Lung (tissue), 12 donors: Measurements from ENCODE around the gene INO80D. TPM values are rescaled to one million over a fixed set of nuclear protein-coding genes. Genes with fewer than 3 reads are reported as not detected.
"Not testable (repeated sequence)": the region's sequence is repeated elsewhere in the genome, so short reads cannot be mapped to it uniquely, and the experiment has no call there.

Source experiments
- ATAC-seq: fragments of 200-7000 bp; cut with Tn5 transposase; one replicate; pipeline ENCODE4 v1.9.1; 2020; ENCODE audit warnings: moderate number of reproducible peaks; ENCODE audit not compliant: insufficient read depth, low FRiP score
- DNase-seq, 3 donors: peaks; one replicate each; pipeline ENCODE4 v3.0.0-alpha.2; 2013 to 2017
- H3K27ac ChIP-seq, 2 donors: one replicate each; pipeline ENCODE4 v1.5.1; 2013; ENCODE audit warnings: mild to moderate bottlenecking in 2 of 2, moderate library complexity in 2 of 2, control low read depth in 1 of 2, inconsistent platforms in 1 of 2, low read depth in 1 of 2, low read length in 1 of 2
- H3K27me3 ChIP-seq, 3 donors: one replicate each; pipeline ENCODE4 v1.5.1; 2013; ENCODE audit warnings: low read length in 2 of 3; ENCODE audit not compliant: control insufficient read depth in 3 of 3, insufficient read depth in 3 of 3
- H3K36me3 ChIP-seq, 4 donors: one replicate each; pipeline ENCODE4 v1.5.1; 2013; ENCODE audit warnings: low read length in 4 of 4, mild to moderate bottlenecking in 1 of 4, moderate library complexity in 1 of 4; ENCODE audit not compliant: control insufficient read depth in 4 of 4, insufficient read depth in 4 of 4
- H3K4me1 ChIP-seq, 5 donors: one replicate each; pipeline ENCODE4 v1.5.1; 2013; ENCODE audit warnings: low read length in 5 of 5, mild to moderate bottlenecking in 2 of 5, moderate library complexity in 1 of 5; ENCODE audit not compliant: control insufficient read depth in 5 of 5, insufficient read depth in 5 of 5
- H3K4me3 ChIP-seq: one replicate; pipeline ENCODE4 v1.5.1; 2013; ENCODE audit warnings: mild to moderate bottlenecking, control low read depth, moderate library complexity
- H3K9ac ChIP-seq, 2 donors: one replicate each; pipeline ENCODE4 v1.5.1; 2013; ENCODE audit warnings: low read length in 2 of 2, control low read depth in 1 of 2; ENCODE audit not compliant: insufficient read depth in 1 of 2
- H3K9me3 ChIP-seq, 4 donors: one replicate each; pipeline ENCODE4 v1.5.1; 2013; ENCODE audit warnings: low read length in 3 of 4, mild to moderate bottlenecking in 1 of 4, moderate library complexity in 1 of 4; ENCODE audit not compliant: control insufficient read depth in 4 of 4, insufficient read depth in 3 of 4
- CTCF ChIP-seq: IDR thresholded peaks from 2 replicates; pipeline ENCODE4 v1.5.1; 2012; ENCODE audit warnings: mild to moderate bottlenecking; ENCODE audit errors: control extremely low read depth, extremely low read depth
- WGBS, 2 donors: extraction: QIAGEN DNeasy Blood & Tissue Kit; methylation state at CpG; one replicate each; pipeline ENCODE4 v1.1.7; 2013; 5-methylcytosine and 5-hydroxymethylcytosine counted together
- polyA plus RNA-seq, 2 donors: library from polyadenylated mRNA; stranded (reverse); fragments of 200-250 nt; gene quantifications; one replicate each; pipeline ENCODE4 v1.2.1, GENCODE V29; 2013
- total RNA-seq, 2 donors: library from RNA; depleted of rRNA in 1 of 2; stranded (reverse); fragments of >200 nt in 1 of 2; gene quantifications; one replicate each; pipeline ENCODE4 v1.2.1, GENCODE V29; 2014 to 2021
- donor health status: control.
- donor health status: control.
- donor health status: Bipolar disorder and iron deficiency.
- donor health status: healthy.
- donor health status: DM: yes; HTN: yes; CAD: no.

Gene INO80D
- total and polyA plus RNA-seq, 4 donors = 1.9 to 33.5 (median 13.7) TPM

- H3K4me1 ChIP-seq = peaks cover 0 to 12% (median 7%) of the 10 kb centered on the region in 5 donors
- 95 to 97% methylated on average over 39 of the region's 39 CpGs for WGBS, 2 donors
- H3K27me3 ChIP-seq, H3K27ac ChIP-seq, H3K4me3 ChIP-seq, ATAC-seq, H3K9ac ChIP-seq, H3K9me3 ChIP-seq, DNase-seq, H3K36me3 ChIP-seq: not testable (repeated sequence)
Observed at GRCh38 chr2:205976934-205977659, 108.9 kb downstream of the INO80D start.

- no peak for TF ChIP-seq CTCF
- no peak overlapping the region for H3K27ac ChIP-seq
- ATAC-seq (no peak), DNase-seq (no peak)
- WGBS, 2 donors = 93 to 95% methylated on average over 19 of the region's 19 CpGs
- peaks cover 0 to 12% (median 7%) of the 10 kb centered on the region in 5 donors for H3K4me1 ChIP-seq
- no peaks in the 10 kb centered on the region for H3K27me3 ChIP-seq
- no peaks in the 10 kb centered on the region for H3K9me3 ChIP-seq
- H3K4me3 ChIP-seq = no peak overlapping the region
- H3K36me3 ChIP-seq = no peaks in the 10 kb centered on the region
- no peak overlapping the region for H3K9ac ChIP-seq
Observed at GRCh38 chr2:205976120-205976814, 109.7 kb downstream of the INO80D start.

- Histone ChIP-seq H3K9me3 (no peaks in the 10 kb centered on the region), H3K36me3 (no peaks in the 10 kb centered on the region), H3K27ac (peak overlapping the region in 1 of 2 donors; percentile 2), H3K4me3 (no peak overlapping the region), H3K27me3 (no peaks in the 10 kb centered on the region), H3K4me1 (peaks cover 0 to 12% (median 7%) of the 10 kb centered on the region in 5 donors), H3K9ac (peak overlapping the region in 1 of 2 donors; percentile 20)
- ATAC-seq = no peak
- WGBS, 2 donors = 50 to 70% methylated on average over 5 of the region's 5 CpGs
- TF ChIP-seq CTCF = no peak
- DNase-seq = peak; percentile 14 to 74 (median 60)
Observed at GRCh38 chr2:205975082-205975949, 110.7 kb downstream of the INO80D start.
